Heart left ventricle (tissue), 13 donors: Measurements from ENCODE around the gene TOMM7.

Source experiments
- CTCF ChIP-seq, 12 donors: fragments of 200-600 bp; sonication (generic) in 4 of 12; IDR thresholded peaks; one replicate each; pipeline versions ENCODE4 v1.5.0 to v1.8.0; 2018 to 2022; ENCODE audit warnings: antibody characterized with exemption in 12 of 12, mild to moderate bottlenecking in 5 of 12
- POLR2A ChIP-seq, 2 donors: fragments of 450-650 bp; IDR thresholded peaks; one replicate each; pipeline ENCODE4 v1.6.1; 2017; ENCODE audit warnings: antibody characterized with exemption in 2 of 2, mild to moderate bottlenecking in 2 of 2, moderate library complexity in 2 of 2
- donor health status: ischemic (EF 13 %, LVEDD 7.1; RV severe dilation, severe dysfunction).
- donor health status: DM: no; HTN: yes; CAD: no.
- donor health status: DM: no; HTN: no; CAD: no.
- donor health status: ischemic (EF 25% LVEDD 6.9; RV normal size, moderate dysfunction).
- donor health status: ischemic (EF 25% LVEDD 5.7; RV mildly dilated, moderate dysfunction).
- donor health status: ischemic (EF 35%, LVEDD 5.7; RV mildly dilated, moderate dysfunction).
- donor health status: nonischemic (EF 11% LVEDD 7.7; RV severe dilation, severe dysfunction).
- donor health status: DM: yes; HTN: yes; CAD: no.
- donor health status: PGD.
- donor health status: ischemic (EF 29% LVEDD 5.4; RV normal size, mild dysfunction).
- donor health status: nonischemic (EF 23%, LVEDD 6.1; RV moderate dilation, normal function).

DNA sequence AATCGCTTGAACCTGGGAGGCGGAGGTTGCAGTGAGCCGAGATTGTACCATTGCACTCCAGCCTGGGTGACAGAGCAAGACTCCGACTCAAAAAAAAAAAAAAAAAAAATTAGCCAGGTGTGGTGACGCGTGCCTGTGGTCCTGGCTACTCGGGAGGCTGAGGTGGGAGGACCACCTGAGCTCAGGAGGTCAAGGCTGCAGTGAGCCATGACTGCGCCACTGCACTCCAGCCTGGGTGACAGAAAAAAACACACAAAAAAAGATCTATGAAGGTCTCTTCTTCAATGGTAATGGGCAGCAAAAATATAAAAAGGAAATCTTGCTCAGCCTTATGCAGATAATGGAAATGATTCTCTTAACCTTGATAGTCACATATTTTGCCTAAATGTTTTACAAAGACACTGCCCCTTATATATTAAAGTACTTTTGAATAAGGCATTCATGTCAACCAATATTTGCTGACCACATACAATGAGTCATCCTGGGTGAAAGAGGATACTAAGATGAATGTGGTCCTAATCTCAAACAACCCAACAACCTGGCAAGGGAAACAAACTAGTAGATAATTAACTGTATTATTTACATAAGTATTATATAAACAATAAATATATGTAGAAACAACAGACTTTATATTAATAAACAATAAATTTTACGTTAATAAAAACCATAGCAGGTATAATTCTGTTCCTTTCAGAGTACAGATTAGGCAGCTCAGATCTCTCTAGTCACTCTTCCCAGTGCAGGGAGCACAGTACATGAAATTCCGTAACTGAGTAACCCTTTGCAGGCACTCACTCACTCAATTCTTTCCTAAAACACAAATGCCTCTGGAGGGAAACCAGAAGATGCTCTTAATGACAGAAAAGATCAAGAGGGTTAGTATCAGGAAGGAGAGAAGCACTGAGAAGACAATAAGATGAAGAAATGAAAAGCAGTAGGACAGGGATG is 8.1 kb downstream of the TOMM7 start:
- TF ChIP-seq CTCF (IDR thresholded peaks at IDR 0.05) = no peak
- no peak for TF ChIP-seq POLR2A (IDR thresholded peaks at IDR 0.05)
